GM12865 (cell line): Measurements from ENCODE around the gene SLC25A42.

ENCODE experiments used
- DNase-seq: peaks from one replicate; pipeline ENCODE4 v3.0.0; 2010; ENCODE audit warnings: low read depth
- H3K4me3 ChIP-seq: 2 replicates; pipeline ENCODE4 v1.5.1; 2011; ENCODE audit warnings: mild to moderate bottlenecking, low read depth, low read length, control low read depth
- TF ChIP-seq, protein P1 (sequence below): IDR thresholded peaks from 2 replicates; pipeline ENCODE4 v1.5.1; 2011; ENCODE audit warnings: low read length, control low read depth, low read depth, inconsistent platforms; ENCODE audit not compliant: insufficient read depth; ENCODE audit errors: missing control alignments

Gene SLC25A42

DNA sequence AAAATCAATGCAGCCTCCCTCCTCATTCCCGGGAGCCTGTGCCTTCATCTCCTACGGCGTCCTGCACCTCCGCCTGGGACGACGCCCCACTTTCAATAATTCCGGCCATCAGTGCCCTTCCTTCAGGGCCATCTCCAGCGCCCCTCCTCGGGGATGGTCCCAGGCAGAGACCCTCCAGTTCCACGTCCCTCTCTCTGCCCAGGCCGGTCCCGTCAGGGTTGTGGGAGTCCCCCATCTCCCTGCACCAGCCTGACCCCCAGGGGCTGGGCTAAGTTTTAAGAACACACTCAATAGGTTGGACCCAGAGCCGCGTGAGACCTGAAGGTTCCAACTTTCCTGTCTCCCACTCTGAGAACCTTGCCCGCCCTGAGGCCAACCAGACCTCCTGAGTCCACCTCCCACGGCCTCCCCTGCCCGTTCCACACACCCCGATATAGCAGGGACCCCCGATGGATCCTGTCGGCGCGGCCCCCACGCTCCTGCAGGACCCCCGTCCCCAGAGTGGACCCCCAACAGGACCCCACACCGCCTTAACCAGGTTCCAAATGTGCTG is 73.8 kb downstream of the SLC25A42 start:
- DNase-seq: no peak
- TF ChIP-seq, protein P1, sequence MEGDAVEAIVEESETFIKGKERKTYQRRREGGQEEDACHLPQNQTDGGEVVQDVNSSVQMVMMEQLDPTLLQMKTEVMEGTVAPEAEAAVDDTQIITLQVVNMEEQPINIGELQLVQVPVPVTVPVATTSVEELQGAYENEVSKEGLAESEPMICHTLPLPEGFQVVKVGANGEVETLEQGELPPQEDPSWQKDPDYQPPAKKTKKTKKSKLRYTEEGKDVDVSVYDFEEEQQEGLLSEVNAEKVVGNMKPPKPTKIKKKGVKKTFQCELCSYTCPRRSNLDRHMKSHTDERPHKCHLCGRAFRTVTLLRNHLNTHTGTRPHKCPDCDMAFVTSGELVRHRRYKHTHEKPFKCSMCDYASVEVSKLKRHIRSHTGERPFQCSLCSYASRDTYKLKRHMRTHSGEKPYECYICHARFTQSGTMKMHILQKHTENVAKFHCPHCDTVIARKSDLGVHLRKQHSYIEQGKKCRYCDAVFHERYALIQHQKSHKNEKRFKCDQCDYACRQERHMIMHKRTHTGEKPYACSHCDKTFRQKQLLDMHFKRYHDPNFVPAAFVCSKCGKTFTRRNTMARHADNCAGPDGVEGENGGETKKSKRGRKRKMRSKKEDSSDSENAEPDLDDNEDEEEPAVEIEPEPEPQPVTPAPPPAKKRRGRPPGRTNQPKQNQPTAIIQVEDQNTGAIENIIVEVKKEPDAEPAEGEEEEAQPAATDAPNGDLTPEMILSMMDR: no peak

DNA sequence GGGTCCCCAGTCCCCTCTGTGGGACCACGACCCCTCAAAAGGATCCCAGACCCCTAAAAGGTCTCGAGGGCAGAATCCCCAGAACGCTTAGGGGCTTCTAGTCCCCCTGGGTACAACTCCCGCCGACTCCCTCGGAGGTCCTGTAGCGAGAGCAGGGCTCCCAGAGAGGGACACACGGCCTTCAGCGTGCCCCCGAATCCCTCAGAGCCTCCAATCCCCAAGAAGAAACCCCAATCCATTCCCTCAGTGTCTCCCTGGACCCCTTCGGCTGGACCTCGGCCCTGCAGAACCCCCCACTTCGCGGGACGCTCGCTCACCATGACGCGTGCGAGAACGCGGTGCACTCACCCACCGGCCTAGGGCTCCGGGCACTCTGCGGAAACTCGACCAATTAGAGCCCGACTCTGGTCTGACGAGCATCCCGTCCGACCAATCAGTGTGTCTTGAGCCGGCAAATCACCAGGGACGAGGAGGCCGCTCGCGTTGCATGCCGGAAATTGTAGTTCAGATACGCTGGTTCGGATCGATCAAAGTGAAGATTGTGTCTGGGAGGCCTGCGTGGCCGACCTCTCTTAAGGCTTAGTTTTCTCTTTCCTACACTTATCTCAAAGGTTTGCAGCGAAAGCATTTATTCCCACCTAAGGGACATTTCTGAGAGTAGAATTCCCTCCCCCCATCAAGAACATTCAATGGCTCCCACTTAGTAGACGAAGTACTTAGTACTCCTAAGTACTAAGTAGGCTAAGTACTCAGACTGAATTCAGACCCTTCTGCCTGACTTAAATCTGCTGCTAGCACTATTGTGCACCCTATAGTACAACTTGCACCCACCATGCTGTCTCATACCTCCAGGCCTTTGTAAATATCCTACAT is 74.6 kb downstream of the SLC25A42 start, which contains the start of gene TMEM161A:
TSS of gene TMEM161A (minus strand) at position 370 of the 873 bp plus-strand sequence. CDS start at position 320, 50 bp downstream.
- TF ChIP-seq, protein P1: no peak
- DNase-seq: peak; percentile 100
- H3K4me3 ChIP-seq: peak within 1 kb of the TSS; percentile 94

More for the DNA sequence above, 73.8 kb downstream of the SLC25A42 start:
- peak overlapping the region; percentile 94 for H3K4me3 ChIP-seq

DNA sequence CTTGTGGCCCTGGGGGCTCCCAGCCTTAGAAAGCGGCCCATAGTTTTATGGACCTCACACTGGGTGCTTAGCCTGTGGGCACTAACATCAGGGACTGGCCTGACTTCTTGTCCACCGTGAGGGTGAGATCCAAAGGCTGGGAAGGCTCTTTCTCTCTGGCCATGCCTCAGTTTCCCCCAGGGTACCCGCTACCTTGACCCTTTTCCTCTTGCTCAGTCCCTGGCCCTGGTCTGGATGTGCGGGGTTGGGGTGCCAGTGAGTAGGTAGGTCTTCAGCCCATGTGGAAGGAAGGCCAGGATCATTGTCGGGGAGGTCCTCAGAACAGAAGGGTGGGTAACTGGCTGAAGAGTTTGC is 76.1 kb downstream of the SLC25A42 start:
- TF ChIP-seq, protein P1: no peak
- DNase-seq: no peak
- no peak overlapping the region for H3K4me3 ChIP-seq

DNA sequence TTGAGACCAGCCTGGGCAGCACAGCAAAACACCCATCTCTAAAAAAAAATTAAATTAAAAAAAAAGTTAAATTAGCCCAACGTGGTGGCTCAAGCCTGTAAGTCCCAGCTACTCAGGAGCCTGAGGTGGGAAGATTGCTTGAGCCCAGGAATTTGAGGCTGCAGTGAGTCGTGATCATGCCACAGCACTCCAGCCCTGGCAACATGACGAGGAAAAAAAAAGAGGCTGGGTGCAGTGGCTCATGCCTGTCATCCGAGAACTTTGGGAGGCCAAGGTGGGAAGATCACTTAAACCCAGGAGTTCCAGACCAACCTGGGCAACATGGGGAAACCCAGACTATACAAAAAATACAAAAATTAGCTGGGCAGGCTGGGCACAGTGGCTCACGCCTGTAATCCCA is 76.7 kb downstream of the SLC25A42 start:
- no peak overlapping the region for H3K4me3 ChIP-seq
- TF ChIP-seq, protein P1: no peak
- no peak for DNase-seq

DNA sequence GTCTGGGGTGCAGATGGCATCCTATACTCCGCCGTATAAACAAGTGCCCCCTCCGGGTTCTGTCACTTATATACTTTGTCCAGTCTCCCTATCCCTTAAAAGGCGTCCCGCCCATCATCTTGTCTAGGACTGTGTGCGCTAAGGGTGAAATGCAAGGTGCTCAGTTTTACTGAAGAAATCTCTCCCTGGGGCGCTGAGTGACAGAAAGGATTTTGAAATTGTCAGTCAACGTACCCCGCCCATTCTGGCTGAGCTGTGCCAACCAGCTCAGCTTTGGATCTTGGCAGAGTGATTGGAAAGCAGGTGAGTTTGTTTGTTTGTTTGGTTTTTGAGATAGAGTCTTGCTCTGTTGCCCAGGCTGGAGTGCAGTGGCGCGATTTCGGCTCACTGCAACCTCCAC is 78.6 kb downstream of the SLC25A42 start:
- TF ChIP-seq, protein P1: no peak
- no peak overlapping the region for H3K4me3 ChIP-seq

DNA sequence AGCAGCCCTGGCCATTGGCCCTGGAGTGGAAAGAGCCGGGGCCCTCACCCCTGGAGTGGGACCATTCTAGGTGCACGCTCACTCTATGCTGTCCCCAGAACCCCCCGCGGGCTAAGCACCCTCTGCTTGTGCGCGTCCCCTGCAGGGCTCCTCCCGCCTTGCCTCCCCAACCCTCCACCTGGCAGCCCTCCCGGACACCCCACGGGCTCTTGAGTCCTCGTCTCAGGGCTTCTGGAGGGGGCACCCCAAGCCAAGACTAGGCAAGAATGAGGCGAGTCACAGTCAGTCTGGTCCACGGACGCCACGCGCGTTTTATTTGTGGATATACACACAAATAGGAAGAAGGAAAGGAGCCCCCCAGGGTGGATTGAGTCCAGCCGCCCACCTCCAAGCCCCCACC is 81.5 kb downstream of the SLC25A42 start:
- no peak overlapping the region for H3K4me3 ChIP-seq
- TF ChIP-seq, protein P1: no peak
- no peak for DNase-seq

More for the DNA sequence above, 78.6 kb downstream of the SLC25A42 start:
- DNase-seq: no peak
